GM06990 (cell line): ENCODE measurements around the gene H3-3A.

Experiments used
- DNase-seq: peaks from one replicate; pipeline ENCODE4 v3.0.0-alpha.2; 2011; ENCODE audit not compliant: insufficient read length; ENCODE audit errors: extremely low read depth
- H3K27me3 ChIP-seq: replicated peaks from 2 replicates; pipeline ENCODE4 v1.6.0; 2011; ENCODE audit warnings: low read length; ENCODE audit not compliant: control insufficient read depth, insufficient read depth
- H3K36me3 ChIP-seq: 2 replicates; pipeline ENCODE4 v1.5.1; 2011; ENCODE audit warnings: low read length; ENCODE audit not compliant: control insufficient read depth, insufficient read depth
- H3K4me3 ChIP-seq: replicated peaks from 2 replicates; pipeline ENCODE4 v1.5.1; 2011; ENCODE audit warnings: low read depth, mild to moderate bottlenecking, control low read depth, low read length
- CTCF ChIP-seq: IDR thresholded peaks from 2 replicates; pipeline ENCODE4 v1.5.1; 2011; ENCODE audit warnings: low read length, control low read depth, mild to moderate bottlenecking, inconsistent platforms; ENCODE audit not compliant: insufficient read depth, poor library complexity, severe bottlenecking

The H3-3A gene

GRCh38 chr1:226062558-226063223 is at the start of gene H3-3A:
H3-3A (plus strand) TSS chr1:226062716; CDS start chr1:226064352, 1,636 bp downstream.
- Histone ChIP-seq H3K27me3 (no peaks in the 10 kb centered on the region), H3K4me3 (peak within 1 kb of the TSS; percentile 89), H3K36me3 (peaks cover 3% of the 10 kb centered on the region; the same call in 1 of the 2 replicates)
- peak; percentile 97 for DNase-seq
- no peak for TF ChIP-seq CTCF

- no peak overlapping the region for H3K4me3 ChIP-seq
- DNase-seq, result no peak
- TF ChIP-seq CTCF, result no peak
These were observed 45.4 kb upstream of the H3-3A start for GRCh38 chr1:226017070-226017469.

GRCh38 chr1:226019572-226019971 is 42.9 kb upstream of the H3-3A start:
- DNase-seq, result no peak
- no peaks in the 10 kb centered on the region for H3K27me3 ChIP-seq
- no peaks in the 10 kb centered on the region for H3K36me3 ChIP-seq
- TF ChIP-seq CTCF, result no peak
- H3K4me3 ChIP-seq, result no peak overlapping the region

More at GRCh38 chr1:226017070-226017469, 45.4 kb upstream of the H3-3A start:
- Histone ChIP-seq H3K36me3 (no peaks in the 10 kb centered on the region), H3K27me3 (no peaks in the 10 kb centered on the region)

GRCh38 chr1:226021401-226021800 is 41.1 kb upstream of the H3-3A start:
- H3K4me3 ChIP-seq, result no peak overlapping the region
- no peak for TF ChIP-seq CTCF
- H3K27me3 ChIP-seq, result no peaks in the 10 kb centered on the region
- no peaks in the 10 kb centered on the region for H3K36me3 ChIP-seq
- DNase-seq, result no peak

GRCh38 chr1:226021801-226022200 is 40.7 kb upstream of the H3-3A start:
- Histone ChIP-seq H3K36me3 (no peaks in the 10 kb centered on the region), H3K4me3 (no peak overlapping the region), H3K27me3 (no peaks in the 10 kb centered on the region)
- no peak for TF ChIP-seq CTCF
- DNase-seq, result no peak
